PC-9 (cell line): ENCODE results near the gene STRN4. TPM values are rescaled to one million over a fixed set of nuclear protein-coding genes. Genes with fewer than 3 reads are reported as not detected.

Source experiments
- BruUV-seq: library from RNA; stranded (reverse); fragments of 400-500 nt; replicated peaks from 2 replicates; lab custom pipeline; 2021; lab: Mats Ljungman, UMichigan
- CTCF ChIA-PET: fragments of 300-600 bp; sonication (Branson Sonifier 250); formaldehyde crosslinking; loops from one replicate; lab custom pipeline; 2022; ENCODE audit warnings: antibody characterized with exemption; lab: Charles Lee
- POLR2A ChIA-PET: fragments of 300-600 bp; sonication (Branson Sonifier 250); formaldehyde crosslinking; loops from one replicate; lab custom pipeline; 2022; ENCODE audit warnings: antibody characterized with exemption; ENCODE audit not compliant: unreplicated experiment; lab: Charles Lee
- DNase-seq, 2 experiments: peaks; one replicate each; pipeline versions ENCODE4 v3.0.0 to v3.0.0-alpha.2; 2015 to 2022; ENCODE audit warnings: mixed read lengths in 1 of 2
- H2AFZ ChIP-seq: fragments of 200-600 bp; sonication (generic); 2 replicates; pipeline ENCODE4 v1.8.1; 2017; ENCODE audit warnings: antibody characterized with exemption
- H3F3A ChIP-seq: fragments of 200-600 bp; sonication (generic); 2 replicates; pipeline ENCODE4 v1.8.1; 2017; ENCODE audit warnings: antibody characterized with exemption, mild to moderate bottlenecking, low read depth; ENCODE audit not compliant: insufficient read depth
- H3K27ac ChIP-seq: fragments of 200-600 bp; sonication (generic); 2 replicates; pipeline ENCODE4 v1.6.1; 2016; ENCODE audit warnings: mixed run types
- H3K27me3 ChIP-seq: fragments of 200-600 bp; sonication (generic); 2 replicates; pipeline ENCODE4 v1.6.1; 2016; ENCODE audit warnings: low read depth, mixed run types; ENCODE audit not compliant: insufficient read depth
- H3K36me3 ChIP-seq: fragments of 200-600 bp; sonication (generic); 2 replicates; pipeline ENCODE4 v1.6.1; 2016; ENCODE audit warnings: low read depth, mixed run types
- H3K4me1 ChIP-seq: fragments of 200-600 bp; sonication (generic); replicated peaks from 2 replicates; pipeline ENCODE4 v1.6.1; 2016; ENCODE audit warnings: mixed run types; ENCODE audit not compliant: insufficient read depth
- H3K4me2 ChIP-seq: fragments of 200-600 bp; sonication (generic); 2 replicates; pipeline ENCODE4 v1.6.1; 2017; ENCODE audit warnings: mixed run types
- H3K4me3 ChIP-seq: fragments of 200-600 bp; sonication (generic); 2 replicates; pipeline ENCODE4 v1.6.1; 2016; ENCODE audit warnings: mixed run types
- H3K79me2 ChIP-seq: fragments of 200-600 bp; sonication (generic); 2 replicates; pipeline ENCODE4 v1.6.1; 2017; ENCODE audit warnings: low read depth, mixed run types
- H3K9me2 ChIP-seq: fragments of 200-600 bp; sonication (generic); 2 replicates; pipeline ENCODE4 v1.8.1; 2017; ENCODE audit warnings: mild to moderate bottlenecking; ENCODE audit not compliant: insufficient read depth
- H3K9me3 ChIP-seq: fragments of 200-600 bp; sonication (generic); 2 replicates; pipeline ENCODE4 v1.8.1; 2016; ENCODE audit warnings: low read depth; ENCODE audit not compliant: insufficient read depth
- H4K20me1 ChIP-seq: fragments of 200-600 bp; sonication (generic); 2 replicates; pipeline ENCODE4 v1.8.1; 2017; ENCODE audit not compliant: insufficient read depth
- CTCF ChIP-seq: fragments of 200-600 bp; sonication (generic); conservative IDR thresholded peaks from 2 replicates; pipeline ENCODE4 v1.6.1; 2017; ENCODE audit warnings: mixed run types, antibody characterized with exemption, mild to moderate bottlenecking, moderate library complexity
- EZH2 ChIP-seq: fragments of 200-600 bp; sonication (generic); IDR thresholded peaks from 2 replicates; pipeline ENCODE4 v1.8.0; 2017; ENCODE audit warnings: antibody characterized with exemption, low read depth
- intact Hi-C: fragments of 100-400 bp; cut with micrococcal nuclease; formaldehyde crosslinking; loops from one replicate; pipeline ENCODE4 v1.10.0; 2022; ENCODE audit not compliant: unreplicated experiment
- total RNA-seq: library from RNA; stranded (reverse); gene quantifications from 2 replicates; pipeline ENCODE4 v1.2.3, GENCODE V29; 2021

The STRN4 gene
- total RNA-seq, 1 experiment from 2014 or later: 93.3 TPM

GRCh38 chr19:46698395-46699321 lies 47.6 kb downstream of the STRN4 start:
- ChIA-PET CTCF (no interaction called here), POLR2A (no interaction called here)
- Histone ChIP-seq H3K4me3 (no peak overlapping the region), H2AFZ (no peak overlapping the region), H4K20me1 (no peaks in the 10 kb centered on the region), H3F3A (peaks cover 7% of the 10 kb centered on the region; the same call in 1 of the 2 replicates), H3K79me2 (no peaks in the 10 kb centered on the region), H3K36me3 (peaks cover 55% of the 10 kb centered on the region), H3K4me1 (no peaks in the 10 kb centered on the region), H3K27me3 (no peaks in the 10 kb centered on the region), H3K9me2 (no peaks in the 10 kb centered on the region), H3K9me3 (no peaks in the 10 kb centered on the region), H3K4me2 (no peak overlapping the region), H3K27ac (no peak overlapping the region)
- intact Hi-C loops: no loop called here
- no peak for DNase-seq
- BruUV-seq: no TSS peak
- no peak for TF ChIP-seq EZH2
- no peak for TF ChIP-seq CTCF

- no peaks in the 10 kb centered on the region for H3K4me1 ChIP-seq
- CTCF ChIA-PET: no interaction called here
- intact Hi-C loops: no loop called here
- no peak overlapping the region for H3K4me2 ChIP-seq
- DNase-seq: no peak
- BruUV-seq: no TSS peak
- TF ChIP-seq EZH2 (no peak), CTCF (no peak)
- no peak overlapping the region for H3K4me3 ChIP-seq
- H3F3A ChIP-seq: peaks cover 10% of the 10 kb centered on the region; the same call in 1 of the 2 replicates
- H3K36me3 ChIP-seq: peaks cover 56% of the 10 kb centered on the region
- POLR2A ChIA-PET: interaction anchor here (0.6 kb wide), 1 partner anchor 20 kb away, joined by 3 read pairs; no protein-coding TSS in a partner anchor
- H3K79me2 ChIP-seq: no peaks in the 10 kb centered on the region
- H3K9me2 ChIP-seq: no peaks in the 10 kb centered on the region
- H3K27me3 ChIP-seq: no peaks in the 10 kb centered on the region
- no peak overlapping the region for H3K27ac ChIP-seq
- no peaks in the 10 kb centered on the region for H4K20me1 ChIP-seq
- H3K9me3 ChIP-seq: no peaks in the 10 kb centered on the region
- H2AFZ ChIP-seq: no peak overlapping the region
Measured at GRCh38 chr19:46697204-46697960, 48.9 kb downstream of the STRN4 start.

DNA sequence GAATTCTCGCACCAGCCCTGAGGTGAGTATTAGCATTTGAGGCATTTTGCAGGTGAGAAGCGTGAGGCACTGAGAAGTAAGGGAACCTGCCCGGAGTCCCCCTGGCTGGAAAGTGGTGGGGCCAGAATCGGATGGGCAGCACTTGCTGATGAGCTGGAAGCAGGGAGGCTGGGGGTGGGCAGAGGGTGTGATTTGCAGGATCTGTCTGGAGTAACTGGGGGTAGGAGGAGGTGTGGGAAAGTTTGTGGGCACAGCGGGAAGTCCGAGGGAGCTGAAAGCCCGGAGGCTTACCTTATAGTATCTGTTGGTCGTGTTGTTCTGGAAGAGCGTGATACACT lies 49.4 kb downstream of the STRN4 start:
- no peaks in the 10 kb centered on the region for H3K9me2 ChIP-seq
- peaks cover 56% of the 10 kb centered on the region for H3K36me3 ChIP-seq
- intact Hi-C loops: no loop called here
- no peaks in the 10 kb centered on the region for H4K20me1 ChIP-seq
- no peaks in the 10 kb centered on the region for H3K79me2 ChIP-seq
- no peak overlapping the region for H3K4me3 ChIP-seq
- H3K4me1 ChIP-seq: no peaks in the 10 kb centered on the region
- no TSS peak for BruUV-seq
- H3K4me2 ChIP-seq: no peak overlapping the region
- POLR2A ChIA-PET: interaction anchor here (0.6 kb wide), 1 partner anchor 19 kb away, joined by 3 read pairs; no protein-coding TSS in a partner anchor
- no peaks in the 10 kb centered on the region for H3K9me3 ChIP-seq
- DNase-seq: no peak
- no peak overlapping the region for H3K27ac ChIP-seq
- peaks cover 11% of the 10 kb centered on the region; the same call in 1 of the 2 replicates for H3F3A ChIP-seq
- no peak overlapping the region for H2AFZ ChIP-seq
- CTCF ChIA-PET: interaction anchor here (0.6 kb wide), 1 partner anchor 47 kb away, joined by 3 read pairs; no protein-coding TSS in a partner anchor
- TF ChIP-seq CTCF (no peak), EZH2 (no peak)
- H3K27me3 ChIP-seq: no peaks in the 10 kb centered on the region
